Heart right ventricle (tissue), 16 donors: Measurements from ENCODE around the gene NSMCE3. TPM values are rescaled to one million over a fixed set of nuclear protein-coding genes. Genes with fewer than 3 reads are reported as not detected.

Experiments used
- ATAC-seq, 8 donors: fragments of 200-7000 bp; cut with Tn5 transposase; one replicate each; pipeline ENCODE4 v1.9.1; 2020; ENCODE audit warnings: mild to moderate bottlenecking in 8 of 8, moderate library complexity in 8 of 8, moderate number of reproducible peaks in 1 of 8
- DNase-seq, 2 donors: peaks; one replicate each; pipeline ENCODE4 v3.0.0-alpha.2; 2020
- H3K27ac ChIP-seq, 10 donors: fragments of 200-600 bp; sonication (generic) in 2 of 10; one replicate each; pipeline versions ENCODE4 v1.5.0 to v1.8.0; 2020 to 2022; ENCODE audit warnings: mild to moderate bottlenecking in 3 of 10
- H3K27me3 ChIP-seq, 7 donors: fragments of 200-600 bp; one replicate each; pipeline ENCODE4 v1.8.0; 2021 to 2022; ENCODE audit warnings: mild to moderate bottlenecking in 2 of 7
- H3K36me3 ChIP-seq, 9 donors: fragments of 200-600 bp; sonication (generic) in 1 of 9; one replicate each; pipeline versions ENCODE4 v1.5.0 to v1.8.0; 2020 to 2022; ENCODE audit warnings: mild to moderate bottlenecking in 2 of 9
- H3K4me1 ChIP-seq, 9 donors: fragments of 200-600 bp; sonication (generic) in 1 of 9; one replicate each; pipeline versions ENCODE4 v1.5.0 to v1.8.0; 2020 to 2022; ENCODE audit warnings: mild to moderate bottlenecking in 4 of 9
- H3K4me3 ChIP-seq, 10 donors: fragments of 200-600 bp; sonication (generic) in 2 of 10; one replicate each; pipeline versions ENCODE4 v1.5.0 to v1.8.0; 2020 to 2022; ENCODE audit warnings: mild to moderate bottlenecking in 7 of 10, moderate library complexity in 2 of 10
- H3K9me3 ChIP-seq, 11 donors: fragments of 200-600 bp in 10 of 11; sonication (generic) in 2 of 11; one replicate each; pipeline versions ENCODE4 v1.5.0 to v1.8.0; 2013 to 2022; ENCODE audit warnings: mild to moderate bottlenecking in 2 of 11, control low read depth in 1 of 11, moderate library complexity in 1 of 11
- CTCF ChIP-seq, 9 donors: fragments of 200-600 bp; sonication (generic) in 2 of 9; IDR thresholded peaks; one replicate each; pipeline versions ENCODE4 v1.5.0 to v1.8.0; 2021 to 2022; ENCODE audit warnings: antibody characterized with exemption in 9 of 9, mild to moderate bottlenecking in 5 of 9, moderate library complexity in 1 of 9
- WGBS, 2 donors: extraction: QIAGEN DNeasy Blood & Tissue Kit; methylation state at CpG; one replicate each; pipeline ENCODE4 v1.1.7; 2013; ENCODE audit warnings: inconsistent platforms in 1 of 2; 5-methylcytosine and 5-hydroxymethylcytosine counted together
- intact Hi-C, 10 donors: fragments of 100-400 bp; cut with DNase I; formaldehyde crosslinking; loops; one replicate each; pipeline versions ENCODE4 v1.11.1 to v1.14.2; 2022
- polyA plus RNA-seq, 2 donors: library from polyadenylated mRNA; stranded (reverse); fragments of 200-250 nt; gene quantifications; one replicate each; pipeline ENCODE4 v1.2.3, GENCODE V29; 2013
- total RNA-seq, 10 donors: library from RNA; stranded (reverse); fragmentation: NEBNext Ultra II Directional in 3 of 10; extraction: Animal tissue kit (Norgen Biotek cat#: 25700) in 3 of 10; gene quantifications; one replicate each; pipeline versions ENCODE4 v1.2.1 to v1.2.4, GENCODE V29; 2021 to 2023
- donor health status: Arrhythmogenic right ventricular cardiomyopathy.
- donor health status: ischemic (EF 13 %, LVEDD 7.1; RV severe dilation, severe dysfunction).
- donor health status: healthy with polysubstance abuse.
- donor health status: DM: no; HTN: yes; CAD: no.
- donor health status: DM: no; HTN: no; CAD: no.
- donor health status: ischemic (EF 25% LVEDD 6.9; RV normal size, moderate dysfunction).
- donor health status: ischemic (EF 25% LVEDD 5.7; RV mildly dilated, moderate dysfunction).
- donor health status: healthy.
- donor health status: DM: yes; HTN: yes; CAD: no.
- donor health status: Ischemic cardiomyopathy.
- donor health status: ischemic (EF 35%, LVEDD 5.7; RV mildly dilated, moderate dysfunction).
- donor health status: nonischemic (EF 11% LVEDD 7.7; RV severe dilation, severe dysfunction).
- donor health status: DM: yes; HTN: yes; CAD: no.
- donor health status: PGD.
- donor health status: ischemic (EF 29% LVEDD 5.4; RV normal size, mild dysfunction).
- donor health status: nonischemic (EF 23%, LVEDD 6.1; RV moderate dilation, normal function).

NSMCE3 gene
- total and polyA plus RNA-seq, 12 donors, result 5.0 to 9.2 (median 6.4) TPM

GRCh38 chr15:29289173-29289572 lies 19.6 kb upstream of the NSMCE3 start:
- no peaks in the 10 kb centered on the region for H3K4me1 ChIP-seq
- H3K27me3 ChIP-seq, result peaks cover 0 to 20% (median 0%) of the 10 kb centered on the region in 7 donors
- intact Hi-C loops, result loop anchor here in 1 of 10 donors (10.0 kb wide), 1 partner anchor 56 kb away; no protein-coding TSS in a partner anchor
- ATAC-seq (no peak), DNase-seq (no peak)
- no peak for TF ChIP-seq CTCF (IDR thresholded peaks at IDR 0.05)
- no peak overlapping the region for H3K27ac ChIP-seq
- H3K4me3 ChIP-seq, result no peak overlapping the region
- H3K36me3 ChIP-seq, result no peaks in the 10 kb centered on the region
- H3K9me3 ChIP-seq, result no peaks in the 10 kb centered on the region
- 84 to 91% methylated on average over 3 of the region's 3 CpGs for WGBS, 2 donors

GRCh38 chr15:29285386-29285785 lies 15.8 kb upstream of the NSMCE3 start:
- H3K27ac ChIP-seq, result no peak overlapping the region
- no peak for DNase-seq
- no peak for TF ChIP-seq CTCF (IDR thresholded peaks at IDR 0.05)
- H3K36me3 ChIP-seq, result no peaks in the 10 kb centered on the region
- no peaks in the 10 kb centered on the region for H3K4me1 ChIP-seq
- H3K27me3 ChIP-seq, result peaks cover 0 to 37% (median 0%) of the 10 kb centered on the region in 7 donors
- H3K4me3 ChIP-seq, result no peak overlapping the region
- intact Hi-C loops, result loop anchor here in 1 of 10 donors (10.0 kb wide), 1 partner anchor 59 kb away; no protein-coding TSS in a partner anchor
- no peak for ATAC-seq
- peaks cover 0 to 3% (median 0%) of the 10 kb centered on the region in 11 donors for H3K9me3 ChIP-seq

GRCh38 chr15:29283381-29283780 lies 13.8 kb upstream of the NSMCE3 start:
- Histone ChIP-seq H3K27me3 (peaks cover 0 to 33% (median 0%) of the 10 kb centered on the region in 7 donors), H3K4me1 (no peaks in the 10 kb centered on the region), H3K4me3 (no peak overlapping the region), H3K36me3 (no peaks in the 10 kb centered on the region), H3K27ac (no peak overlapping the region), H3K9me3 (peaks cover 0 to 3% (median 0%) of the 10 kb centered on the region in 11 donors)
- intact Hi-C loops, result loop anchor here in 1 of 10 donors (10.0 kb wide), 1 partner anchor 61 kb away; no protein-coding TSS in a partner anchor
- TF ChIP-seq CTCF (IDR thresholded peaks at IDR 0.05), result no peak
- no peak for DNase-seq
- 43 to 49% methylated on average over 1 of the region's 1 CpG for WGBS, 2 donors
- no peak for ATAC-seq

- Histone ChIP-seq H3K4me3 (no peak overlapping the region), H3K36me3 (no peaks in the 10 kb centered on the region), H3K9me3 (peaks cover 0 to 3% (median 0%) of the 10 kb centered on the region in 11 donors), H3K4me1 (no peaks in the 10 kb centered on the region), H3K27ac (no peak overlapping the region), H3K27me3 (peaks cover 0 to 35% (median 0%) of the 10 kb centered on the region in 7 donors)
- 57 to 62% methylated on average over 7 of the region's 7 CpGs for WGBS, 2 donors
- ATAC-seq, result no peak
- intact Hi-C loops, result loop anchor here in 1 of 10 donors (10.0 kb wide), 1 partner anchor 64 kb away; no protein-coding TSS in a partner anchor
- DNase-seq, result no peak
- no peak for TF ChIP-seq CTCF (IDR thresholded peaks at IDR 0.05)
Observed at GRCh38 chr15:29280514-29280913, 10.9 kb upstream of the NSMCE3 start.
